ENCODE results near the gene TBPL1. TPM values are rescaled to one million over a fixed set of nuclear protein-coding genes. Genes with fewer than 3 reads are reported as not detected.

The TBPL1 gene
- total RNA-seq, 1 experiment from 2014 or later = 42.1 TPM

DNA sequence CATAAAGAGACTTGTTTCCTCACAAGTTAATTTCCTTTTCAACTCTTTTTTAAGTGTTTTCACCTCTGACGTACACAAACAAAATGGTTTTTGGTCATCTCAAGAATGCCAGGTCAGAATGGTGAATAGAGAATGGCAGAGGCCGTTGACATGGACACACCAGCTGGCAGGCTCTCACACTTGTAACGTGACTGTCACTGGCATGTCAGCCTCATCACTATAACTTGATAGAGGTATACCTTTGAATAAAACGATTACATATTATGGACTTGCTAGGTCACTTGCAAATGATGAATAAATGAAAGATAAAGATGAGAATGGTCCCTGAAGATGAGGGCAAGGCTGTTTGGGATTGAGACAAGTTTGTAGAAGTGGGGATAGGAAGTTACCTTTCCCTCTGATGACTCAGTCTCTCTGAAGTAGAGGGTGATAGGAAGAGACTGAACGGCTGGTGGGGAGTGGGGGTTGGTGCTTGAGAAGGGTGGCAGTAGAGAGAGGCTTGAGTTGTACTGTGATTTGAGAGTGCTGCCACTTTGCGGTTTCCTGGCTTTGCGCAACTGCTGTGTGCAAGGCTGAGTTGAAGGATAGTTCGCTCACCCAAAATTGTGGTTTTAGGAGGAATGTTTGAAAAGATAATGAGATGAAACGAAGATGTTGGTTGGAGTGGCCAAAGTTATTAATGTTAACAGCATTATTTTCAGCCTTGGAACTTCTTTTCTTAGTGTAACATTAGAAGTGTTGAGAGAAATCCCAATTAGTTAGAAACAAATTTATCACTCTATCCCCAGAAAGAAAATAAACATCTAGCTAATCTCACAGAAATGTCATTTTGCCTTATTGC, 30.3 kb downstream of the TBPL1 start (continued):
- TF ChIP-seq, protein P1, sequence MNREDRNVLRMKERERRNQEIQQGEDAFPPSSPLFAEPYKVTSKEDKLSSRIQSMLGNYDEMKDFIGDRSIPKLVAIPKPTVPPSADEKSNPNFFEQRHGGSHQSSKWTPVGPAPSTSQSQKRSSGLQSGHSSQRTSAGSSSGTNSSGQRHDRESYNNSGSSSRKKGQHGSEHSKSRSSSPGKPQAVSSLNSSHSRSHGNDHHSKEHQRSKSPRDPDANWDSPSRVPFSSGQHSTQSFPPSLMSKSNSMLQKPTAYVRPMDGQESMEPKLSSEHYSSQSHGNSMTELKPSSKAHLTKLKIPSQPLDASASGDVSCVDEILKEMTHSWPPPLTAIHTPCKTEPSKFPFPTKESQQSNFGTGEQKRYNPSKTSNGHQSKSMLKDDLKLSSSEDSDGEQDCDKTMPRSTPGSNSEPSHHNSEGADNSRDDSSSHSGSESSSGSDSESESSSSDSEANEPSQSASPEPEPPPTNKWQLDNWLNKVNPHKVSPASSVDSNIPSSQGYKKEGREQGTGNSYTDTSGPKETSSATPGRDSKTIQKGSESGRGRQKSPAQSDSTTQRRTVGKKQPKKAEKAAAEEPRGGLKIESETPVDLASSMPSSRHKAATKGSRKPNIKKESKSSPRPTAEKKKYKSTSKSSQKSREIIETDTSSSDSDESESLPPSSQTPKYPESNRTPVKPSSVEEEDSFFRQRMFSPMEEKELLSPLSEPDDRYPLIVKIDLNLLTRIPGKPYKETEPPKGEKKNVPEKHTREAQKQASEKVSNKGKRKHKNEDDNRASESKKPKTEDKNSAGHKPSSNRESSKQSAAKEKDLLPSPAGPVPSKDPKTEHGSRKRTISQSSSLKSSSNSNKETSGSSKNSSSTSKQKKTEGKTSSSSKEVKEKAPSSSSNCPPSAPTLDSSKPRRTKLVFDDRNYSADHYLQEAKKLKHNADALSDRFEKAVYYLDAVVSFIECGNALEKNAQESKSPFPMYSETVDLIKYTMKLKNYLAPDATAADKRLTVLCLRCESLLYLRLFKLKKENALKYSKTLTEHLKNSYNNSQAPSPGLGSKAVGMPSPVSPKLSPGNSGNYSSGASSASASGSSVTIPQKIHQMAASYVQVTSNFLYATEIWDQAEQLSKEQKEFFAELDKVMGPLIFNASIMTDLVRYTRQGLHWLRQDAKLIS (CRISPR knock-in tag; IDR thresholded peaks at IDR 0.05; ENCODE audit: borderline replicate concordance) = no peak
- no peak for TF ChIP-seq ZNF416 (CRISPR knock-in tag; IDR thresholded peaks at IDR 0.05)

DNA sequence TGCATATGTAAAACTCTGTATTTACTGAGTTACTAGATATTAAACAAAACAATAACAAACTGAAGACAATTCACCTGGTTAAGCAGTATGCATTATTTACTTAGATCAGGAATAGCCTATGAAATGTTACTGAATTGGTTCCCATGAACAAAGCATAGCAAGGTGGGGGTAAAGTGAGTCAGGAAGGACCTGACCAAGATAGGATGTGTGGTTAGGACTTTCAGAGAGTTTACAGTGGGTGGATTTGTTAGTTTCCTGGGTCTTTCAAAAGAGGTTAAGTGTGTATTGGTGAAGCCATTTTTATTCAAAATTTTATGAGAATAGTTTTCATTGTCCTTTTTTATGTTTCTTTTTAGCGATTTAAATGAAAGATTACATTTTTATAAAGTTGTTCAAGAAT, 32.9 kb downstream of the TBPL1 start:
- ATAC-seq (no peak), DNase-seq (ENCODE audit: low spot score) (no peak)
- TF ChIP-seq GABPB1 (CRISPR knock-in tag; IDR thresholded peaks at IDR 0.05) (no peak), CBFB (CRISPR knock-in tag; IDR thresholded peaks at IDR 0.05; ENCODE audit: low read depth) (no peak), FOXP1 (CRISPR knock-in tag; IDR thresholded peaks at IDR 0.05; ENCODE audit: borderline replicate concordance) (no peak)
- TF ChIP-seq, protein P2, sequence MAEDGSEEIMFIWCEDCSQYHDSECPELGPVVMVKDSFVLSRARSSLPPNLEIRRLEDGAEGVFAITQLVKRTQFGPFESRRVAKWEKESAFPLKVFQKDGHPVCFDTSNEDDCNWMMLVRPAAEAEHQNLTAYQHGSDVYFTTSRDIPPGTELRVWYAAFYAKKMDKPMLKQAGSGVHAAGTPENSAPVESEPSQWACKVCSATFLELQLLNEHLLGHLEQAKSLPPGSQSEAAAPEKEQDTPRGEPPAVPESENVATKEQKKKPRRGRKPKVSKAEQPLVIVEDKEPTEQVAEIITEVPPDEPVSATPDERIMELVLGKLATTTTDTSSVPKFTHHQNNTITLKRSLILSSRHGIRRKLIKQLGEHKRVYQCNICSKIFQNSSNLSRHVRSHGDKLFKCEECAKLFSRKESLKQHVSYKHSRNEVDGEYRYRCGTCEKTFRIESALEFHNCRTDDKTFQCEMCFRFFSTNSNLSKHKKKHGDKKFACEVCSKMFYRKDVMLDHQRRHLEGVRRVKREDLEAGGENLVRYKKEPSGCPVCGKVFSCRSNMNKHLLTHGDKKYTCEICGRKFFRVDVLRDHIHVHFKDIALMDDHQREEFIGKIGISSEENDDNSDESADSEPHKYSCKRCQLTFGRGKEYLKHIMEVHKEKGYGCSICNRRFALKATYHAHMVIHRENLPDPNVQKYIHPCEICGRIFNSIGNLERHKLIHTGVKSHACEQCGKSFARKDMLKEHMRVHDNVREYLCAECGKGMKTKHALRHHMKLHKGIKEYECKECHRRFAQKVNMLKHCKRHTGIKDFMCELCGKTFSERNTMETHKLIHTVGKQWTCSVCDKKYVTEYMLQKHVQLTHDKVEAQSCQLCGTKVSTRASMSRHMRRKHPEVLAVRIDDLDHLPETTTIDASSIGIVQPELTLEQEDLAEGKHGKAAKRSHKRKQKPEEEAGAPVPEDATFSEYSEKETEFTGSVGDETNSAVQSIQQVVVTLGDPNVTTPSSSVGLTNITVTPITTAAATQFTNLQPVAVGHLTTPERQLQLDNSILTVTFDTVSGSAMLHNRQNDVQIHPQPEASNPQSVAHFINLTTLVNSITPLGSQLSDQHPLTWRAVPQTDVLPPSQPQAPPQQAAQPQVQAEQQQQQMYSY (CRISPR knock-in tag; IDR thresholded peaks at IDR 0.05) = no peak
- TF ChIP-seq, protein P3, sequence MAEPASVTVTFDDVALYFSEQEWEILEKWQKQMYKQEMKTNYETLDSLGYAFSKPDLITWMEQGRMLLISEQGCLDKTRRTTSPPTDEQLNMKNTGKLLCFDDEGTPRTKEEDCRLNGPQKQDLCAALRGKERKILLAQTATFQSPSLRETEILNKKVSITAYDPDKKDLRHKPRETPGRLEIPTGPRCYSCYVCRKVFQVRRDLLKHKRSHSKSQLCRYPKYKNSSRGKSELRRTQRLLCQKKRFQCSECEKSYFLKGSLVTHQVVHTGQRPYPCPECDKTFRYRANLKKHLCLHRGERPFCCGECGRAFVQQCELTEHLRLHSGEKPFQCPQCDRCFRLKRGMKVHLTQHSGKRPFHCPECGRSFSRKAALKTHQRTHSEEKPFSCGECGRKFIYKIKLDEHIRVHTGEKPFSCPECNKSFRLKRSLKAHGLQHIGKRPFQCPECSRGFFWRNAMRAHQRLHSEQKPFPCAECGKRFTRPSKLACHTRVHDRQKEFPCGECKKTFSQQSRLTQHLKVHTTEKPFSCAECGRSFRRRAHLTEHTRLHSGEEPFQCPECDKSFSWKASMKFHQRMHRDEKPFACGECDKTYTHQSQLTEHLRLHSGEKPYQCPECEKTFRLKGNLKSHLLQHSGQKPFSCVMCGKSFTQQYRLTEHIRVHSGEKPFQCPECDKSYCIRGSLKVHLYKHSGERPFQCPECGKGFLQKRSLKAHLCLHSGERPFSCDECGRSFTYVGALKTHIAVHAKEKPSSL (CRISPR knock-in tag; conservative IDR thresholded peaks at IDR 0.05) = no peak
- TF ChIP-seq, protein P4, sequence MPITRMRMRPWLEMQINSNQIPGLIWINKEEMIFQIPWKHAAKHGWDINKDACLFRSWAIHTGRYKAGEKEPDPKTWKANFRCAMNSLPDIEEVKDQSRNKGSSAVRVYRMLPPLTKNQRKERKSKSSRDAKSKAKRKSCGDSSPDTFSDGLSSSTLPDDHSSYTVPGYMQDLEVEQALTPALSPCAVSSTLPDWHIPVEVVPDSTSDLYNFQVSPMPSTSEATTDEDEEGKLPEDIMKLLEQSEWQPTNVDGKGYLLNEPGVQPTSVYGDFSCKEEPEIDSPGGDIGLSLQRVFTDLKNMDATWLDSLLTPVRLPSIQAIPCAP (CRISPR knock-in tag; IDR thresholded peaks at IDR 0.05) = no peak
- no peaks in the 10 kb centered on the region for H3K27me3 Mint-ChIP-seq (ENCODE audit: low read depth)
- peaks cover 38% of the 10 kb centered on the region for H3K36me3 Mint-ChIP-seq
- no peaks in the 10 kb centered on the region for H3K9me3 Mint-ChIP-seq
- ChIA-PET POLR2A (no interaction called here), CTCF (no interaction called here)
- H3K27ac Mint-ChIP-seq = peak overlapping the region; percentile 64; the same call in 1 of the 2 replicates
- H3K4me3 Mint-ChIP-seq = no peak overlapping the region
- peaks cover 28% of the 10 kb centered on the region for H3K4me1 Mint-ChIP-seq

DNA sequence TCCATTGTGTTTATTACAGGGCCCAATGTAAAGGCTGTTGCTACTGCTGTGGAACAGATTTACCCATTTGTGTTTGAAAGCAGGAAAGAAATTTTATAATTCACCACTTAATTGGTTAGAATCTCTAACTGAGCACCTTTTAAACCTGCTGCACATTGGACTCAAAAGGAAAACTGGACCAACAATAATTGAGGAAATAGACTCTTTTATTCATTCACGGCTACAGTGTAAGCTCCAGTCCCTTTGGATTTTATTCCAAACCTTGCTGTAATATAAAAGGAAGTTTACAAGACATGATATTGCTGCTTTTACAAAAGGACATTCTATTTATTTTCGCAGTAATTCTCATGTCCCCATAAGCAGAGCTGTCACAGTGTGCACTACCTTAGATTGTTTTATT, 33.9 kb downstream of the TBPL1 start:
- DNase-seq (ENCODE audit: low spot score) (no peak), ATAC-seq (no peak)
- peaks cover 33% of the 10 kb centered on the region for H3K36me3 Mint-ChIP-seq
- POLR2A ChIA-PET = interaction anchor here (0.6 kb wide), 1 partner anchor 15 kb away, joined by 3 read pairs; no protein-coding TSS in a partner anchor
- CTCF ChIA-PET = no interaction called here
- no peaks in the 10 kb centered on the region for H3K27me3 Mint-ChIP-seq (ENCODE audit: low read depth)
- no peaks in the 10 kb centered on the region for H3K9me3 Mint-ChIP-seq
- no peak overlapping the region for H3K4me3 Mint-ChIP-seq
- H3K27ac Mint-ChIP-seq = no peak overlapping the region
- peaks cover 30% of the 10 kb centered on the region for H3K4me1 Mint-ChIP-seq
- TF ChIP-seq KAT7 (CRISPR knock-in tag; IDR thresholded peaks at IDR 0.05; ENCODE audit: borderline replicate concordance) (no peak), NFATC4 (CRISPR knock-in tag; IDR thresholded peaks at IDR 0.05) (no peak), NFYB (CRISPR knock-in tag; conservative IDR thresholded peaks at IDR 0.05; ENCODE audit: low read depth) (no peak), TEAD1 (CRISPR knock-in tag; IDR thresholded peaks at IDR 0.05) (no peak), SMAD4 (CRISPR knock-in tag; IDR thresholded peaks at IDR 0.05) (no peak), CREB1 (CRISPR knock-in tag; IDR thresholded peaks at IDR 0.05) (no peak), GRHL2 (CRISPR knock-in tag; IDR thresholded peaks at IDR 0.05; ENCODE audit: insufficient replicate concordance, severe bottlenecking) (no peak), TP53 (CRISPR knock-in tag; IDR thresholded peaks at IDR 0.05) (no peak), MXD4 (CRISPR knock-in tag; IDR thresholded peaks at IDR 0.05; ENCODE audit: borderline replicate concordance) (no peak), ZBTB21 (CRISPR knock-in tag; IDR thresholded peaks at IDR 0.05; ENCODE audit: borderline replicate concordance) (no peak)
- TF ChIP-seq, protein P5, sequence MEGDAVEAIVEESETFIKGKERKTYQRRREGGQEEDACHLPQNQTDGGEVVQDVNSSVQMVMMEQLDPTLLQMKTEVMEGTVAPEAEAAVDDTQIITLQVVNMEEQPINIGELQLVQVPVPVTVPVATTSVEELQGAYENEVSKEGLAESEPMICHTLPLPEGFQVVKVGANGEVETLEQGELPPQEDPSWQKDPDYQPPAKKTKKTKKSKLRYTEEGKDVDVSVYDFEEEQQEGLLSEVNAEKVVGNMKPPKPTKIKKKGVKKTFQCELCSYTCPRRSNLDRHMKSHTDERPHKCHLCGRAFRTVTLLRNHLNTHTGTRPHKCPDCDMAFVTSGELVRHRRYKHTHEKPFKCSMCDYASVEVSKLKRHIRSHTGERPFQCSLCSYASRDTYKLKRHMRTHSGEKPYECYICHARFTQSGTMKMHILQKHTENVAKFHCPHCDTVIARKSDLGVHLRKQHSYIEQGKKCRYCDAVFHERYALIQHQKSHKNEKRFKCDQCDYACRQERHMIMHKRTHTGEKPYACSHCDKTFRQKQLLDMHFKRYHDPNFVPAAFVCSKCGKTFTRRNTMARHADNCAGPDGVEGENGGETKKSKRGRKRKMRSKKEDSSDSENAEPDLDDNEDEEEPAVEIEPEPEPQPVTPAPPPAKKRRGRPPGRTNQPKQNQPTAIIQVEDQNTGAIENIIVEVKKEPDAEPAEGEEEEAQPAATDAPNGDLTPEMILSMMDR (IDR thresholded peaks at IDR 0.05) = no peak
- TF ChIP-seq, protein P6, sequence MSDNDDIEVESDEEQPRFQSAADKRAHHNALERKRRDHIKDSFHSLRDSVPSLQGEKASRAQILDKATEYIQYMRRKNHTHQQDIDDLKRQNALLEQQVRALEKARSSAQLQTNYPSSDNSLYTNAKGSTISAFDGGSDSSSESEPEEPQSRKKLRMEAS (CRISPR knock-in tag; IDR thresholded peaks at IDR 0.05) = no peak
